H54 (cell line): ENCODE data around the gene NUBPL.

Experiments
- DNase-seq: peaks from one replicate; pipeline ENCODE4 v3.0.0; 2011; ENCODE audit warnings: low spot score, mixed read lengths; ENCODE audit not compliant: insufficient read length
- FAIRE-seq: peaks from 3 replicates; lab custom pipeline; 2011; peaks lifted over from hg19 to GRCh38; lab: Jason Lieb, UNC
- POLR2A ChIP-seq: IDR thresholded peaks from 2 replicates; pipeline ENCODE4 v1.6.1; 2011; ENCODE audit warnings: low read depth, mild to moderate bottlenecking, low read length

The NUBPL gene

GRCh38 chr14:31668348-31668747 is 107.1 kb downstream of the NUBPL start:
- DNase-seq (no peak), FAIRE-seq (no peak)
- TF ChIP-seq POLR2A: no peak

GRCh38 chr14:31672709-31673108 is 111.5 kb downstream of the NUBPL start:
- FAIRE-seq (no peak), DNase-seq (no peak)
- TF ChIP-seq POLR2A: no peak

GRCh38 chr14:31677052-31677451 is 115.8 kb downstream of the NUBPL start:
- DNase-seq (no peak), FAIRE-seq (no peak)
- TF ChIP-seq POLR2A: no peak

GRCh38 chr14:31677630-31678029 is 116.4 kb downstream of the NUBPL start:
- DNase-seq: no peak
- FAIRE-seq: no peak
- TF ChIP-seq POLR2A: no peak

- DNase-seq (no peak), FAIRE-seq (no peak)
- no peak for TF ChIP-seq POLR2A
Observed at GRCh38 chr14:31678421-31679249, 117.4 kb downstream of the NUBPL start.

- DNase-seq (no peak), FAIRE-seq (no peak)
- no peak for TF ChIP-seq POLR2A
Observed at GRCh38 chr14:31682768-31683167, 121.6 kb downstream of the NUBPL start.

- no peak for FAIRE-seq
- TF ChIP-seq POLR2A: no peak
Observed at GRCh38 chr14:31687726-31688125, 126.5 kb downstream of the NUBPL start.

GRCh38 chr14:31690056-31690455 is 128.9 kb downstream of the NUBPL start:
- no peak for FAIRE-seq
- DNase-seq: no peak
- TF ChIP-seq POLR2A: no peak

More at GRCh38 chr14:31687726-31688125, 126.5 kb downstream of the NUBPL start:
- no peak for DNase-seq

- FAIRE-seq: no peak
- DNase-seq: no peak
- no peak for TF ChIP-seq POLR2A
Observed at GRCh38 chr14:31692376-31692781, 131.2 kb downstream of the NUBPL start.

GRCh38 chr14:31696378-31696777 is 135.2 kb downstream of the NUBPL start:
- FAIRE-seq (no peak), DNase-seq (no peak)
- TF ChIP-seq POLR2A: no peak

GRCh38 chr14:31699809-31700208 is 138.6 kb downstream of the NUBPL start:
- FAIRE-seq (no peak), DNase-seq (no peak)
- TF ChIP-seq POLR2A: no peak

- DNase-seq: no peak
- TF ChIP-seq POLR2A: no peak
- no peak for FAIRE-seq
Observed at GRCh38 chr14:31700282-31701074, 139.3 kb downstream of the NUBPL start.

GRCh38 chr14:31702130-31702529 is 140.9 kb downstream of the NUBPL start:
- FAIRE-seq (no peak), DNase-seq (no peak)
- TF ChIP-seq POLR2A: no peak

GRCh38 chr14:31703056-31703455 is 141.9 kb downstream of the NUBPL start:
- TF ChIP-seq POLR2A: no peak
- FAIRE-seq (no peak), DNase-seq (no peak)
